Stimulated activated naive B cell treated with anti-CD40 and anti-IgM and Interleukin-4, amounts not matched to agents 10 μg/mL and 1 μg/mL and 100 μg/mL, for 72 hours (primary cell): Measurements from ENCODE around the gene PDGFB.

Experiments used
- ATAC-seq, 2 donors: fragments of 150-1000 bp; cut with Tn5 transposase; replicated peaks; 2 replicates each; pipeline ENCODE4 v1.10.0; 2021; ENCODE audit warnings: moderate library complexity in 1 of 2
- DNase-seq: peaks from one replicate; pipeline ENCODE4 v3.0.0; 2021
- H3K27ac Mint-ChIP-seq: one replicate; pipeline ENCODE4 v1.8.0; 2022; ENCODE audit warnings: mild to moderate bottlenecking, mixed read lengths
- H3K27me3 Mint-ChIP-seq, 2 donors: one replicate each; pipeline ENCODE4 v1.8.0; 2022; ENCODE audit warnings: mixed read lengths in 2 of 2
- H3K36me3 Mint-ChIP-seq, 2 donors: one replicate each; pipeline ENCODE4 v1.8.0; 2022; ENCODE audit warnings: mixed read lengths in 2 of 2, mild to moderate bottlenecking in 1 of 2
- H3K4me1 Mint-ChIP-seq, 2 donors: one replicate each; pipeline ENCODE4 v1.8.0; 2022; ENCODE audit warnings: mixed read lengths in 2 of 2, mild to moderate bottlenecking in 1 of 2
- H3K4me3 Mint-ChIP-seq, 2 donors: one replicate each; pipeline ENCODE4 v1.8.0; 2022; ENCODE audit warnings: mild to moderate bottlenecking in 2 of 2, mixed read lengths in 2 of 2, moderate library complexity in 1 of 2
- H3K9me3 Mint-ChIP-seq, 2 donors: one replicate each; pipeline ENCODE4 v1.8.0; 2022; ENCODE audit warnings: mixed read lengths in 2 of 2, mild to moderate bottlenecking in 1 of 2

Gene PDGFB

DNA sequence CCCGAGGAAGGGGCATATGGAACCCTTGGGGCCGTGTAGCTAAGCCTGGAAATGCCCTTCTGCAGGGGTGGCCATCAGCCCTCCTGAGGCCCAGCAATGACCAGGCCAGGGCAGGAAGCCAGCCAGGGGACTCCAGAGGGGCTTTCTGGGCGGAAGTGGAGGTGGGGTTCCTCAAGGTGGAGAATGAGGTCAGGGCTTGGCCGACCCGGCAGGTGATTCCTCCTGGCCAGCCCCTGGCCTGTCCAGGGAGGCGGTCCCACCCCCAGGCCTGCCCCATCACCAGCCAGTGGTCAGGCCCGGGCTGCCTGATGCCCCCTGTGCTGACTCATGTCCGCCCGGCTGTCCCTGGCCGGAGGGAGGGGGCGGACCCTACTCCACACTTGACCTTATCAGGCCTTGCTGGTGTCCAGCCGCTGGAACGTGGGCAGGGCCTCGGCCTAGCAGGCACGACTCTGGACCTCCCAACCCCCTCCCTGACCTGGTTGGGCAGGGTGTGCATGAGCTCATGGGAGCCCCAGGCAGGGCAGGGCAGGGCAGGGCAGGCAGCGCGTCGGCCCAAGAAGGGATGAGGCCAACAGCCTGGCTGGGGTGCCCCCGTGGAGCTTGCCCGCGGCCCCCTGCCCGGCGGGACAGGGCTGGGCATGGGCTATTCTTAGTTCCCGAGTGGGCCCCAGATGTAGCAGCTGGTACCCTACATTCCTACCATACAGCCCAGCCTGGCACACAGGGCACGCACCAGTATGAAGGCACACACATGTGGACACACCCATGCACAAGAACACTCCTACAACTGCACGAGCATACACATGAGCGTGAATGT, 38.8 kb upstream of the PDGFB start:
- H3K36me3 Mint-ChIP-seq = peaks cover 2 to 4% of the 10 kb centered on the region in 2 donors
- no peak overlapping the region for H3K4me3 Mint-ChIP-seq
- no peak for ATAC-seq
- peaks cover 0 to 4% of the 10 kb centered on the region in 2 donors for H3K9me3 Mint-ChIP-seq
- DNase-seq = no peak
- peaks cover 41 to 48% of the 10 kb centered on the region in 2 donors for H3K27me3 Mint-ChIP-seq
- H3K4me1 Mint-ChIP-seq = peaks cover 19 to 29% of the 10 kb centered on the region in 2 donors
- no peak overlapping the region for H3K27ac Mint-ChIP-seq

DNA sequence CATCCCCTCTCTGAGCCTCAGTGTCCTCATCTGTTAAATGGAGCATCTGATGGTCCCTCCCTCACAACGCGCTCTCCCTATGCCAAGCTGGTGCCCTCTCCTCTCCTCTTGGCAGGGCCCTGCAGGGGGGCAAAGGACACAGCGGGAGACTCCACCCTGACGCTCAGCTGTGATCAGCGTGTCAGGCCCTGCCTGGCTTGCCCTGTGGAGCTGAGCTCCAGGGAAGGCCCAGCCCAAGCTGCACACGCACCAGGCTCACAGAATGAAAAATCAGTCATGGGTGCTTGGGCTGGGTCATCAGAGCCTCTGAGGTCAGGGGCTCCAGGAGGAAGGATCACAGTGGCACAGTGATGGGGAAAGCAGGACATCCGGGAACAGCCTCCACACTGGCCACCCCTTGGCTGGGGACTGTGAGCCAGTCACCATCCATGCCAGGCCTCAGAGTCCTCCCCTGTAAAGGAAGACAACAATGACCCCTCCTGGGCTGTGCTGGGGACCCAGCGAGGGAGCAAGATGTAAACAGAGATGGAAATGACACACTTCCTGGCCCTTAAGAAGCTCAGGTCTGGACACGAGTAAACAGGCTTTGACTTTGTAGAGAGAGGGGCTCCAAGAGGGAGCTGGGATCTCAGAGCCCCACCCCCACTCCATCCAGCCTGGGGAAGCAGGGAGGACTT, 38.0 kb upstream of the PDGFB start:
- Mint-ChIP-seq H3K9me3 (peaks cover 0 to 4% of the 10 kb centered on the region in 2 donors), H3K27me3 (peaks cover 41 to 50% of the 10 kb centered on the region in 2 donors), H3K4me1 (peaks cover 19 to 28% of the 10 kb centered on the region in 2 donors), H3K27ac (no peak overlapping the region), H3K4me3 (no peak overlapping the region), H3K36me3 (peaks cover 2 to 4% of the 10 kb centered on the region in 2 donors)
- DNase-seq (no peak), ATAC-seq (no peak)

DNA sequence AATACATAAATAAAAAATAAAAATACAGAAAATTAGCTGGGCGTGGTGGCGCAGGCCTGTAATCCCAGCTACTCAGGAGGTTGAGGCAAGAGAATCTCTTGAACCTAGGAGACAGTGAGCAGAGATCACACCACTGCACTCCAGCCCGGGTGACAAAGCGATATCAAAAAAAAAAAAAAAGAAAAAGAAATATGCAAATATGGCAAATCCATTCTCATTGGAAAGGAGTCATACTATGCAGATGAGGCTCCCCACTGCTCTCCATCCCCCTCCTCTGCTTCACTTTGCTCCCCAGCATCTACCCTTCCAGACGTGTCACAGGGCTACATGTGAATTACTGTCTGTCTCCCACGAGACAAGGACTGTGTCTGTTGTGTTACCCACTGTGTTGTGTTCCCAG, 36.3 kb upstream of the PDGFB start:
- DNase-seq (no peak), ATAC-seq (peak in 1 of 2 donors; percentile 24)
- Mint-ChIP-seq H3K4me1 (peaks cover 15 to 23% of the 10 kb centered on the region in 2 donors), H3K4me3 (no peak overlapping the region), H3K27ac (no peak overlapping the region), H3K36me3 (peaks cover 2 to 7% of the 10 kb centered on the region in 2 donors), H3K27me3 (peaks cover 53 to 66% of the 10 kb centered on the region in 2 donors), H3K9me3 (peaks cover 4 to 10% of the 10 kb centered on the region in 2 donors)

DNA sequence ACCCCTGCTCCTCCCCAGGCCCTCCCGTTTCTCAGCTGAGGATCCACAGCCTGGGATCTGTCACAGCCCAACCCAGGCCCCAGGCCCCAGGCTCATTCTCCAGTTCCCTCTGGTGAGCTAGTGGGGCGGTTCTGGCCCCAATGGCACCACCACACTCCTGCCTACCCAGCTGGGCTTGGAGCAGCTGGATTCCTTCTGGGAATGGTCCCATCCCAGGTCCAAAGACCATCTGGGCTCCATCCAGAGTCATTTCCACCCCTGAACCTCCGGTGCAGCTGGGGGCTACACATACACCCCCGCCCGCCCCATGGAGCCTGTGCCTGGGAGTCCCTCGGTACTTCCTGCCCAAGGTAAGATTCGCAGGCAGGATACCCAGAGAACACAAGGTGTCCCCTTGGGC, 35.5 kb upstream of the PDGFB start:
- Mint-ChIP-seq H3K36me3 (peaks cover 2 to 3% of the 10 kb centered on the region in 2 donors), H3K9me3 (peaks cover 4 to 10% of the 10 kb centered on the region in 2 donors), H3K4me1 (peaks cover 15 to 19% of the 10 kb centered on the region in 2 donors), H3K27ac (no peak overlapping the region), H3K27me3 (peaks cover 58 to 74% of the 10 kb centered on the region in 2 donors), H3K4me3 (no peak overlapping the region)
- DNase-seq (no peak), ATAC-seq (no peak)

DNA sequence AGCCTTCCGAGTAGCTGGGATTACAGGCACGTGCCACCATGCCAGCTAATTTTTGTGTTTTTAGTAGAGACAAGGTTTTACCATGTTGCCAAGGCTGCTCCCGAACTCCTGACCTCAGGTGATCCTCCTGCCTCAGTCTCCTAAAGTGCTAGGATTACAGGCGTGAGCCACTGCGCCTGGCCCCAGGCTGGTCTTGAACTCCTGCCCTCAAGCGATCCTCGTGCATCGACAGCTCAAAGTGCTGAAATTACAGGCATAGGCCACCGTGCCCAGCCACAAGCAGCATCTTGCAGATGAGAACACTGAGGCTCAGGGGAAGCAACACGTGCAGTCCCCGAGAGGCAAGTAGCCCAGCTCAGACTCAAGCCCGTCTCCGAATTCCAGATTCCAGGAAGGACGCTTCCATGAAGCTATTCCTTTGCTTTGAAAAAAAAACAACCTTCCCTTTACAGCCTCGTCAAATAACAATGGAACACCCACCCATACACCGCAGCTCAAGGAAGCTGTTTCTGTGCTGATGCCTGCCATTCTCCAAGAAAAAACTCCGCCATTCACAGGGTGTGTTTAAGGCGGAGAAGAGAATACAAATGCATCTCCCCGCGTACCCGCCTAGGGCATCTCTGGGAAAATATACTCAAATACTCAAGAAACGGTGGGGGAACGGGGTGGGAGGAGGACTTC, 34.5 kb upstream of the PDGFB start:
- peaks cover 2 to 3% of the 10 kb centered on the region in 2 donors for H3K36me3 Mint-ChIP-seq
- peaks cover 4 to 6% of the 10 kb centered on the region in 2 donors for H3K9me3 Mint-ChIP-seq
- peaks cover 15 to 19% of the 10 kb centered on the region in 2 donors for H3K4me1 Mint-ChIP-seq
- no peak for DNase-seq
- no peak for ATAC-seq
- peaks cover 59 to 73% of the 10 kb centered on the region in 2 donors for H3K27me3 Mint-ChIP-seq
- H3K4me3 Mint-ChIP-seq = no peak overlapping the region
- H3K27ac Mint-ChIP-seq = peak overlapping the region; percentile 75

DNA sequence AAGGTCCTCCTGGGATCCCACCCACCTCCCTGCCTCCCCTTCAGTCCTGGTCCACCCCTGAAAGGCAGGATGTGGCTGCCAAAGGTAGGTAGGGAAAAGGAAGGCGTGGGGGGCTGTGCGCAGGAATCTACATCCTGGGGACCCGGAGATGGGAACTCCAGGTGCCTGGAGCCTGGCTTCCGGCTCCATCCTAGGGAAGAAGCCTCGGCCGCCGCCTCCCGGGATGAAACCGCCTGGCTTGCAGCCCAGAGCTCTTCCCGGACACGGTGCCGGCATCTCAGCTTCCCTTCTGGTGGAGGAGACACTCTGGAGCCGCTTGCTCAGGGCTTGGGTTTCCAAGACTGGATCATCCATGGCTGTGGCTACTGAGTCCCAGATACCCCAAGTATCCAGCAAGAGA, 33.3 kb upstream of the PDGFB start:
- Mint-ChIP-seq H3K36me3 (peaks cover 2 to 3% of the 10 kb centered on the region in 2 donors), H3K4me1 (peaks cover 15 to 19% of the 10 kb centered on the region in 2 donors), H3K27ac (no peak overlapping the region), H3K27me3 (peaks cover 52 to 76% of the 10 kb centered on the region in 2 donors), H3K9me3 (peaks cover 4 to 6% of the 10 kb centered on the region in 2 donors), H3K4me3 (no peak overlapping the region)
- no peak for DNase-seq
- ATAC-seq = no peak

DNA sequence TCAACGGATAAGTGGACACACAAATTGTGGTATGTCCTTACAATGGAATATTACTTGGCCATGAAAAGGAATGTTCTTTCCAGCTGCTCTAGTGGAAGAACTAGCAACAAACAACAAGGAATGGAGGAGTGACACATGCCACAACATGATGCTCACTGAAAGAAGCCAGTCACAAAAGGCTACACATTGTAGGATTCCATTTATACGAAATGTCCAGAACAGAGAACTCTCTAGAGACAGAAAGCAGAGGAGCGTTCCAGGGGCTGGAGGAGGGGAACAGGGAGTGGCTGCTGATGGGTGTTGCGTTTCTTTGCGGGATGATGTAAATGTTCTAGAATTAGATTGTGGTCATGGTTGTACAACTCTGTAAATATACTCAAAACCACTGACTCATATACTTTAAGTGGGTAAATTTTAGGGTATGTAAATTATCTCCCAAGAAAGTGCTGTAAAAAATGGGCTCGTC, 32.4 kb upstream of the PDGFB start:
- H3K36me3 Mint-ChIP-seq = peaks cover 0 to 3% of the 10 kb centered on the region in 2 donors
- peak; percentile 56 to 61 for ATAC-seq
- no peak overlapping the region for H3K4me3 Mint-ChIP-seq
- H3K27ac Mint-ChIP-seq = no peak overlapping the region
- H3K9me3 Mint-ChIP-seq = peaks cover 4 to 6% of the 10 kb centered on the region in 2 donors
- peaks cover 43 to 68% of the 10 kb centered on the region in 2 donors for H3K27me3 Mint-ChIP-seq
- peaks cover 9 to 13% of the 10 kb centered on the region in 2 donors for H3K4me1 Mint-ChIP-seq
- DNase-seq = no peak

DNA sequence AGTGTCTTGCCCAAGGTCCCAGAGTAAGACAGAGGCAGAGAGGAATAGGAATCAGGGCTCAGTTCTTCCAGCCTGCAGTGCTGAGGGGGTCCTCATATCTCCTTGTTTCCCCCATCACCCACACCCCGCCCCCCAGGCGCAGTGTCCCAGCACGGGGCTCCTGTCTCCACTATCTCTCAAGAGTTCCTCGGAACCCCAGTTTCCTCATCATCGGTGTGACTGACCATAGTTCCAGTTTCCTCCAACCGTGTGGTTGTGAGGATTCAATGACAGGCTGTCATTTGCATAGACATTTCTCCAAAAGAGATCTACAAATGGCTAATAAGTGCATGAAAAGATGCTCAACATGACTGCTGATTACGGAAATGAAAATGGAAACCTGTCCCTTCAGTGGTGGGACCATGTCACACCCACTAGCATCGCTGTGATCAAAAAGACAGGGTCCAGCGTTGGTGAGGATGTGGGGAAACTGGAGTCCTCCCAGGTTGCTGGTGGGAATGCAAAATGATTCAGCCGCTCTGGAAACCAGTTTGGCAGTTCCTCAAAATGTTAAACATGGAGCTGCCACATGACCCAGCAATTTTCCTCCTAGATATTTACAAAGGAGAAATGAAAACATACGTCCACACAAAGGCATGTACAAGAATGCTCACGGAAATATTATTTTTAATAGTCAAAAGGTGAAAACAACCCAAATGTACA, 31.8 kb upstream of the PDGFB start:
- no peak overlapping the region for H3K27ac Mint-ChIP-seq
- peaks cover 4 to 6% of the 10 kb centered on the region in 2 donors for H3K9me3 Mint-ChIP-seq
- peaks cover 0 to 3% of the 10 kb centered on the region in 2 donors for H3K36me3 Mint-ChIP-seq
- peaks cover 9 to 11% of the 10 kb centered on the region in 2 donors for H3K4me1 Mint-ChIP-seq
- H3K27me3 Mint-ChIP-seq = peaks cover 42 to 62% of the 10 kb centered on the region in 2 donors
- no peak overlapping the region for H3K4me3 Mint-ChIP-seq
- ATAC-seq (no peak), DNase-seq (no peak)

DNA sequence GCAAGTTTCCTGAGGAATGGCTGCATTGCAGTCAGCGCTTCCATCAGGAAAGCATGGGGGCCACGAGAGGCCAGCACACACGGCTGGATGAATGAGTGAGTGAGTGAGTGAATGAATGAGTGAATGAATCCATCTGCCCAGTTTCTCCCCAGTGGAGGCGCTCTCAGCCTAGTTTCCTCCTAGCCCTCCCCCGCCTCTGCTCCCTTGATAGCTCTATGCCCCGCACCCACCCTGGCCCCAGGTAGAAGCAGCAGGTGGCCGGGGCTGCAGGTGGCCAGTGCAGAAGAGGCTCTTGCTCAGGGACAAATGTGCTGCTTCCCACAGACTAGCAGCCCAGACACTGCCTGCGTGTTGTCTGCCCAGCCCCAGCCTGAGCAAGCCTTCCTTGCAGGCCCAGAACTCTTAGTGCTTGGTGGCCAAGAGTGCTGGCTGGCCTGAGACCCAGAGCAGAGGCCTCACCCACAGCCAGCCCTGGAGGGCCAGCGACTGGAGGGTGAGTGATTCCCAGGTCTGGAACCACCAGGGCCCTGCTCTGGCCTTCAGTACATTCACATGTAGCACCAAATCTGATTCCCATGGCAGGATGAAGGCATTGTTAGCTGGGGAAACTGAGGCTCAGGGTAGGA, 31.1 kb upstream of the PDGFB start:
- DNase-seq (no peak), ATAC-seq (no peak)
- H3K36me3 Mint-ChIP-seq = peaks cover 0 to 7% of the 10 kb centered on the region in 2 donors
- H3K9me3 Mint-ChIP-seq = peaks cover 6 to 8% of the 10 kb centered on the region in 2 donors
- no peak overlapping the region for H3K4me3 Mint-ChIP-seq
- H3K27me3 Mint-ChIP-seq = peaks cover 42 to 56% of the 10 kb centered on the region in 2 donors
- H3K27ac Mint-ChIP-seq = no peak overlapping the region
- peaks cover 8 to 11% of the 10 kb centered on the region in 2 donors for H3K4me1 Mint-ChIP-seq

DNA sequence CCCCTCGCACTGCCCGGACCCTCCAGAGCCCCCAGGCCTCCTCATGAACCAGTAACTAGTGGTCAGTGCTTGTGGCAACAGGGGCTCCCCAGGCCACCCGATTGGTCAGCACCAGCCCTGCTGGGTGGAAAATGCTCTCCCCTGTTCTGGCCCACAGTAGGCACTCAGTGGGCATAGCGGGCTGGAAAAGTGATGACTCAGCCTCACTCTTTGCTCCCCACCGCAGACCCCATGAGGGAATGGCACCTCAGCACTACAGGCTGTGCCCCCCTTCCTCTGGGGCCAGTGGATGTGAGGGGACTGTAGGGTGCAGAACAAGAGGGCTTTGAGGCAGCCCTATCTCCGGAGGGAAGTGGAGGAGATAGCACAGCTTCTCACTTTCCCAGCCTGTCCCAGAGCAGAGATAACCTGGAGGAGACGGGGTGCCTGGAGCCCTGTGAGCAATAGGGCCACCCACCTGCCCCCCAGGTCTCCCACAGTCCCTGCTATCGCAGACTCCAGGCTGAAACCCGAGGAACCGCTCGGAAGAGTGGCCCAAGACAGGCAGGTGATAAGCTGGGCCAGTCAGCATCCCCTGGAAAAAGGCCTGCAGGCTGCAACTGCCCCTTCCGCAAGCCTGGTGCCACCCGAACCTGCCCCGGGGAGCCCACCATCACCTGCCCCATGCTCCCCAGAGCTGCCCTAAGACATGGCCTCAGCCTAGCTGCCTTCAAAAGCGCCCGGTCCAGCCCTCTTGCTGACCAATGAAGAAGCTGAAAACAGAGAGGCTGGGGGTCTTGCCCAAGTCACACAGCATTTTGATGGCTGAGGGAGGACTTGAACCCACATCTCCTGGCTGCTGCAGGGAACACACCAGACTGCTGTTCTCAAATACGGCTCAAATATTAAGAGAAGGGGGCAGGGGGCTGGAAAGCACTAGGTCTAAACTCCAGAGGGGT, 29.4 kb upstream of the PDGFB start:
- DNase-seq (no peak), ATAC-seq (no peak)
- no peak overlapping the region for H3K27ac Mint-ChIP-seq
- H3K27me3 Mint-ChIP-seq = peaks cover 31 to 56% of the 10 kb centered on the region in 2 donors
- peaks cover 0 to 7% of the 10 kb centered on the region in 2 donors for H3K36me3 Mint-ChIP-seq
- peaks cover 6 to 8% of the 10 kb centered on the region in 2 donors for H3K9me3 Mint-ChIP-seq
- peaks cover 9 to 16% of the 10 kb centered on the region in 2 donors for H3K4me1 Mint-ChIP-seq
- no peak overlapping the region for H3K4me3 Mint-ChIP-seq

DNA sequence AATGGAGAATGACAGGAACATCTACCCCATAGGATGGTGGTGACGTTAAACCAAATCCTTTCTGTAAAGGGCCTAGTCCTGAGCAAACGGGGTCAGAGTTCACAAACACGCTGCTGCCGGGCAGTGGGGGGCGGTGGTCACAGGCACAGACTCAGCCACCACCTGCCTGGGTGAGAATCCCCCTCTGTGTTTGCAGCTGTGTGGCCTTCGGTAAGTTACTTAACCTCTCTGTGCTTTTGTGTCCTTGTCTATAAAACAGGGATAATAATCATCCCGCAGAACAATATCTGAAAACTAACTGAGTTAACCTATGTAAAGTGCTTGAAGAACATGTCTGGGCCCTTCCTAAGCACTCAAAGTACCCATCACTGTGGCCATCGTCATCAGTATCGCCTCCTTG, 26.0 kb upstream of the PDGFB start:
- Mint-ChIP-seq H3K27me3 (peaks cover 19 to 40% of the 10 kb centered on the region in 2 donors), H3K27ac (no peak overlapping the region), H3K36me3 (peaks cover 3 to 4% of the 10 kb centered on the region in 2 donors), H3K4me3 (no peak overlapping the region), H3K9me3 (peaks cover 0 to 4% of the 10 kb centered on the region in 2 donors), H3K4me1 (peaks cover 19 to 35% of the 10 kb centered on the region in 2 donors)
- DNase-seq = no peak
- ATAC-seq = no peak

DNA sequence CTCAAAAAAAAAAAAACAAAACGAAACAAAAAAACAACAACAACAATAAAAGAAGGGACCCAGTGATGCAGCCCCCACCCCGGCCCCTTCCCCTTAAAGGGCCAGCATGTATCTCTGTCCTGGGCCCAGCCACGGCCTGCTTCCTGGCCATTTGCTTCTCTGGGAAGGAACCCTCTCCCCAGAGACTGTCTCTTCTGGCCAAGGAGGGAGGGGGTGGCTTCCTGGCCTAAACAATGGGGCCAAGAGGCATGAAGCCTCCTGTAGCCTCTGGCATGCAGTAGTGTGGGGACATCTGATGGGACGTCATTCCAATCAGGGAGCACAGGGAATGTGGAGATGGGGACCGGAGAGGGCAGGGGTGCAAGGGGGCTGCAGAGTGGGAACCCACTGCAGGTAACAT, 25.5 kb upstream of the PDGFB start:
- Mint-ChIP-seq H3K4me1 (peaks cover 19 to 36% of the 10 kb centered on the region in 2 donors), H3K36me3 (peaks cover 3 to 4% of the 10 kb centered on the region in 2 donors), H3K9me3 (peaks cover 0 to 4% of the 10 kb centered on the region in 2 donors), H3K27ac (peak overlapping the region; percentile 56), H3K27me3 (peaks cover 14 to 35% of the 10 kb centered on the region in 2 donors), H3K4me3 (no peak overlapping the region)
- ATAC-seq (no peak), DNase-seq (no peak)
